ENCODE measurements around the gene ESRRG.

ESRRG gene

DNA sequence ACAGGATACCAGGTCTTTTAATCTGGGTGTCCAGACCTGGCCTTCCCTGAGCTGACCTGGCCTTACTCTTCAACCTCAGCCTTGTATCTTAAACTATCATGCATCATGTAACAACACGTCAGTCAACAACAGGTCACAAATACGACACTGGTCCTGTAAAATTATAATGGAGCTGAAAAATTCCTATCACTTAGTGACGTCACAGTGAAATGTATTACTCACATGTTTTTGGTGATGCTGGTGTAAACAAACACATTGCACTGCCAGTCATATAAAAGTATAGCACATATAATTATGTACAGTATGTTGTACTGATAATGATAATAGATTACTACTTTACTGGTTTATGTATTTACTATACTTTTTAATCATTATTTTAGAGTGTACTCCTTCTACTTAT is 31.5 kb downstream of the ESRRG start:
- Histone ChIP-seq H3K9me3 (ENCODE audit: insufficient read depth, low read depth, low read length) (no peaks in the 10 kb centered on the region), H3K4me2 (ENCODE audit: low read depth, low read length, poor library complexity, severe bottlenecking) (no peak overlapping the region), H3K4me1 (ENCODE audit: insufficient read depth, low read length, poor library complexity, severe bottlenecking) (no peaks in the 10 kb centered on the region), H3K9ac (ENCODE audit: low read depth, low read length, poor library complexity, severe bottlenecking) (no peak overlapping the region), H3F3A (ENCODE audit: low read depth) (no peaks in the 10 kb centered on the region), H3K27me3 (ENCODE audit: insufficient read depth, low read length, poor library complexity, severe bottlenecking) (no peaks in the 10 kb centered on the region), H3K36me3 (ENCODE audit: insufficient read depth, low read length) (no peaks in the 10 kb centered on the region), H4K20me1 (ENCODE audit: insufficient read depth, low read length, poor library complexity, severe bottlenecking) (no peaks in the 10 kb centered on the region), H2AFZ (ENCODE audit: low read length) (no peak overlapping the region), H3K79me2 (ENCODE audit: insufficient read depth, low read length) (no peaks in the 10 kb centered on the region), H3K4me3 (ENCODE audit: low read length, poor library complexity, severe bottlenecking) (no peak overlapping the region), H3K9me2 (replicated peaks; ENCODE audit: low read depth, low read length) (no peaks in the 10 kb centered on the region)
- TF ChIP-seq CTCF (conservative IDR thresholded peaks at IDR 0.05; ENCODE audit: low read length) (no peak), EZH2phosphoT487 (IDR thresholded peaks at IDR 0.05; ENCODE audit: borderline replicate concordance) (no peak)

- no peaks in the 10 kb centered on the region for H3K4me1 ChIP-seq (ENCODE audit: insufficient read depth, low read length, poor library complexity, severe bottlenecking)
- no peak overlapping the region for H3K4me2 ChIP-seq (ENCODE audit: low read depth, low read length, poor library complexity, severe bottlenecking)
- no peaks in the 10 kb centered on the region for H3K9me3 ChIP-seq (ENCODE audit: insufficient read depth, low read depth, low read length)
- H3K36me3 ChIP-seq (ENCODE audit: insufficient read depth, low read length): no peaks in the 10 kb centered on the region
- H3K9ac ChIP-seq (ENCODE audit: low read depth, low read length, poor library complexity, severe bottlenecking): no peak overlapping the region
- no peaks in the 10 kb centered on the region for H3K27me3 ChIP-seq (ENCODE audit: insufficient read depth, low read length, poor library complexity, severe bottlenecking)
- no peaks in the 10 kb centered on the region for H4K20me1 ChIP-seq (ENCODE audit: insufficient read depth, low read length, poor library complexity, severe bottlenecking)
- no peaks in the 10 kb centered on the region for H3F3A ChIP-seq (ENCODE audit: low read depth)
- H3K4me3 ChIP-seq (ENCODE audit: low read length, poor library complexity, severe bottlenecking): no peak overlapping the region
- TF ChIP-seq CTCF (conservative IDR thresholded peaks at IDR 0.05; ENCODE audit: low read length): no peak
- TF ChIP-seq EZH2phosphoT487 (IDR thresholded peaks at IDR 0.05; ENCODE audit: borderline replicate concordance): no peak
- no peak overlapping the region for H2AFZ ChIP-seq (ENCODE audit: low read length)
- H3K9me2 ChIP-seq (replicated peaks; ENCODE audit: low read depth, low read length): no peaks in the 10 kb centered on the region
- no peaks in the 10 kb centered on the region for H3K79me2 ChIP-seq (ENCODE audit: insufficient read depth, low read length)
Measured at GRCh38 chr1:216690603-216691002, 32.6 kb downstream of the ESRRG start.

GRCh38 chr1:216688127-216688657 is 35.0 kb downstream of the ESRRG start:
- Histone ChIP-seq H3K9me2 (replicated peaks; ENCODE audit: low read depth, low read length) (no peaks in the 10 kb centered on the region), H4K20me1 (ENCODE audit: insufficient read depth, low read length, poor library complexity, severe bottlenecking) (no peaks in the 10 kb centered on the region), H3K4me2 (ENCODE audit: low read depth, low read length, poor library complexity, severe bottlenecking) (no peak overlapping the region), H3F3A (ENCODE audit: low read depth) (no peaks in the 10 kb centered on the region), H3K36me3 (ENCODE audit: insufficient read depth, low read length) (no peaks in the 10 kb centered on the region), H3K27me3 (ENCODE audit: insufficient read depth, low read length, poor library complexity, severe bottlenecking) (no peaks in the 10 kb centered on the region), H3K4me1 (ENCODE audit: insufficient read depth, low read length, poor library complexity, severe bottlenecking) (no peaks in the 10 kb centered on the region), H2AFZ (ENCODE audit: low read length) (no peak overlapping the region), H3K79me2 (ENCODE audit: insufficient read depth, low read length) (no peaks in the 10 kb centered on the region), H3K4me3 (ENCODE audit: low read length, poor library complexity, severe bottlenecking) (no peak overlapping the region), H3K9ac (ENCODE audit: low read depth, low read length, poor library complexity, severe bottlenecking) (no peak overlapping the region), H3K9me3 (ENCODE audit: insufficient read depth, low read depth, low read length) (no peaks in the 10 kb centered on the region)
- no peak for TF ChIP-seq EZH2phosphoT487 (IDR thresholded peaks at IDR 0.05; ENCODE audit: borderline replicate concordance)

Measured in Loucy (cell line).